ENCODE measurements around the gene PARK7.
"Not testable (repeated sequence)": the region's sequence is repeated elsewhere in the genome, so short reads cannot be mapped to it uniquely, and the experiment has no call there.

PARK7 gene

DNA sequence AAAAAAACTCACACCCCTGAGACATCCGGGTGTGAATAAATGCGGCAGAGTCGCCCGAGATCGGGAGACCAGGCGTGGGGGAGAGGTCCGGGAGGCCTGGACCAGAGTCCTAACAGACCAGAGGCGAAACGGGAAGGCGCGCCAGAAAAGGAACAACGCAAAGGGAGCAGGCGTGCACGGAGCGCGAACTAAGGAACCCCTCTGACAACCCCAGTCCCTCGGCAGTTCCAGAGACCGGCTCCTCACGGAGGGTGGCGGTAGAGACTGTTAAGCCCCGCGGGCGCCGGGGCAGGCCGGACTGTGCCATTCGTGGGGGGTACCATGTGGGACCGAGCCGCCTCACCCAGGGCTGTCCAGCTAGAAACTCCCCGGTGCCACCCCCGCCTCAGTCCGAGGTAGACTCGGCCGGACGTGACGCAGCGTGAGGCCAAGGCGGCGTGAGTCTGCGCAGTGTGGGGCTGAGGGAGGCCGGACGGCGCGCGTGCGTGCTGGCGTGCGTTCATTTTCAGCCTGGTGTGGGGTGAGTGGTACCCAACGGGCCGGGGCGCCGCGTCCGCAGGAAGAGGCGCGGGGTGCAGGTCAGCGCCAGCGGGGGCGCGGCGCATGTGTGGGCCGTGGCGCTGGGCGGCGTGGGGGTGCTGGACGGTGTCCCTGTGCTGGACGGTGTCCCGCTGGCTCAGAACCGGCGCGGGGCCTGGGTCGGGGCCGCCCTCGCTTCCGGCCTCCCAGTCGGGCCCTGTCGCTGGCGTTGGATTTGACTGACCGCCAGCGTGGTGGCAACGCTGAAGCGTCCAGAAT, at the start of gene PARK7:
PARK7 (plus strand) TSS at position 496 of the 798 bp plus-strand sequence. CDS start 1,075 bp downstream, outside the sequence.
- peak; percentile 99 for DNase-seq
- Histone ChIP-seq H3K9me3 (ENCODE audit: severe bottlenecking) (no peaks in the 10 kb centered on the region), H3K27ac (peak within 1 kb of the TSS; percentile 88), H3K36me3 (peaks cover 35% of the 10 kb centered on the region), H3K4me3 (ENCODE audit: low read depth, low read length) (peak within 1 kb of the TSS; percentile 97), H3K27me3 (ENCODE audit: insufficient read depth, low read depth, severe bottlenecking) (no peaks in the 10 kb centered on the region)
- TF ChIP-seq, protein P1, sequence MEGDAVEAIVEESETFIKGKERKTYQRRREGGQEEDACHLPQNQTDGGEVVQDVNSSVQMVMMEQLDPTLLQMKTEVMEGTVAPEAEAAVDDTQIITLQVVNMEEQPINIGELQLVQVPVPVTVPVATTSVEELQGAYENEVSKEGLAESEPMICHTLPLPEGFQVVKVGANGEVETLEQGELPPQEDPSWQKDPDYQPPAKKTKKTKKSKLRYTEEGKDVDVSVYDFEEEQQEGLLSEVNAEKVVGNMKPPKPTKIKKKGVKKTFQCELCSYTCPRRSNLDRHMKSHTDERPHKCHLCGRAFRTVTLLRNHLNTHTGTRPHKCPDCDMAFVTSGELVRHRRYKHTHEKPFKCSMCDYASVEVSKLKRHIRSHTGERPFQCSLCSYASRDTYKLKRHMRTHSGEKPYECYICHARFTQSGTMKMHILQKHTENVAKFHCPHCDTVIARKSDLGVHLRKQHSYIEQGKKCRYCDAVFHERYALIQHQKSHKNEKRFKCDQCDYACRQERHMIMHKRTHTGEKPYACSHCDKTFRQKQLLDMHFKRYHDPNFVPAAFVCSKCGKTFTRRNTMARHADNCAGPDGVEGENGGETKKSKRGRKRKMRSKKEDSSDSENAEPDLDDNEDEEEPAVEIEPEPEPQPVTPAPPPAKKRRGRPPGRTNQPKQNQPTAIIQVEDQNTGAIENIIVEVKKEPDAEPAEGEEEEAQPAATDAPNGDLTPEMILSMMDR (IDR thresholded peaks at IDR 0.05; ENCODE audit: low read depth, low read length), result peak; percentile 55

DNA sequence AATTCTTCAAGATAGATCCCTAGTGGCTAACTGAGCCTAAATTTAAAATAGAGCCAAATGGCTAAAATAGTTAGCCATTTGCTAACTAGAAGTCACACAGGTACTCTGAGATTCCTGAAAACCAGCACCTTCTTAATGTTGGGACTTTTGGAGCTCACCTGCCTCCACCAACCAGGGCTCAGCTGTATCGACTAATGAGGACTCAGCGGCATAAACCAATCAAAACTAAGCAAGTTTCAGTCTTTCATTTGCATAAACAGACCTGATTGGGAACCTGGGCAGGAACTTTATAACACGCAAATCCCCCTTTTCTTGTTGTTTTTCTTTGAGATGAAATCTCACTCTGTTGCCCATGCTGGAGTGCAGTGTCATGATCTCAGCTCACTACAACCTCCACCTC, 49.4 kb upstream of the PARK7 start:
- H3K27me3 ChIP-seq (ENCODE audit: insufficient read depth, low read depth, severe bottlenecking), result no peaks in the 10 kb centered on the region
- no peak overlapping the region for H3K27ac ChIP-seq
- H3K9me3 ChIP-seq (ENCODE audit: severe bottlenecking), result no peaks in the 10 kb centered on the region
- no peak for DNase-seq
- H3K4me3 ChIP-seq (ENCODE audit: low read depth, low read length), result no peak overlapping the region
- TF ChIP-seq, protein P1 (IDR thresholded peaks at IDR 0.05; ENCODE audit: low read depth, low read length), result no peak
- no peaks in the 10 kb centered on the region for H3K36me3 ChIP-seq

DNA sequence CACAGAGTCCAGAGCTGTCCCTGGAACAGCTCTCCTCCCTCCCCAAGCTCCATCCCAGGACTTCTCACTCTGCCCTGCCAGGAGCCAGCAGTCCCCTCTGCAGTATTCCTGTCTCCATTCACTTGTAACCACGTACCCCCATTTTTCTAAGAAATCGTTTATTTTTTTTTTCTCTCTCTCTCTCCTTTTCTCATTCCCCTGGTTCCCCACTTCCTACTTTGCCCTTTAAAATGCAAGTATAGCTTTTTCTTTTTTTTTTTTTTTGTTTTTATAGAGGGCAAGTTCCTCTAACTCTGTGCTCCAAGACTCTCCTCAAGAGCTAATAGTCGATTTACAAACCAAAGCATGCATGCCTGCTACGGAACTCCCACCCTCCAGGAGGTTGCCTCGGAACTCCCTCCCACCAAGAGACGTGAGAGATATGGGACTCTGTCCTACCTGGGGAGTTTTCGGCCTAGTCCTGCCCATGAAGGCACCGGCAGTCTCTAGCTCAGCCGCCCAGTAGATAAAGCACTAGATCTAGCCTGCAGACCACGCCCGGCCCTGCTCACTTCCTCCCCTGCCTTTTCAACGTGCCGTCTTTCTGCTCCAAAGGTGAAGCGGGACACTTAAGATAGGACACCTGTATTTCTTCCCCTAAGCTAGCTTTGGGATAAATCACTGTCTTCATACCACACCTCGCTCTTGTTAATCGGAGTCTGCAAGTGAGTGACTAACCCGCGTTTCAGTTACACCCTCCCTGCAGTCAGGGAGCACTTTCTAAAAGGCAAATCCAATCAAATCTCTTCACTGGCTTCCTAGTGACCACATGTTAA, 48.6 kb upstream of the PARK7 start:
- H3K4me3 ChIP-seq (ENCODE audit: low read depth, low read length), result no peak overlapping the region
- no peak for DNase-seq
- no peak overlapping the region for H3K27ac ChIP-seq
- no peaks in the 10 kb centered on the region for H3K9me3 ChIP-seq (ENCODE audit: severe bottlenecking)
- H3K27me3 ChIP-seq (ENCODE audit: insufficient read depth, low read depth, severe bottlenecking), result no peaks in the 10 kb centered on the region
- TF ChIP-seq, protein P1 (IDR thresholded peaks at IDR 0.05; ENCODE audit: low read depth, low read length), result no peak
- H3K36me3 ChIP-seq, result no peaks in the 10 kb centered on the region

DNA sequence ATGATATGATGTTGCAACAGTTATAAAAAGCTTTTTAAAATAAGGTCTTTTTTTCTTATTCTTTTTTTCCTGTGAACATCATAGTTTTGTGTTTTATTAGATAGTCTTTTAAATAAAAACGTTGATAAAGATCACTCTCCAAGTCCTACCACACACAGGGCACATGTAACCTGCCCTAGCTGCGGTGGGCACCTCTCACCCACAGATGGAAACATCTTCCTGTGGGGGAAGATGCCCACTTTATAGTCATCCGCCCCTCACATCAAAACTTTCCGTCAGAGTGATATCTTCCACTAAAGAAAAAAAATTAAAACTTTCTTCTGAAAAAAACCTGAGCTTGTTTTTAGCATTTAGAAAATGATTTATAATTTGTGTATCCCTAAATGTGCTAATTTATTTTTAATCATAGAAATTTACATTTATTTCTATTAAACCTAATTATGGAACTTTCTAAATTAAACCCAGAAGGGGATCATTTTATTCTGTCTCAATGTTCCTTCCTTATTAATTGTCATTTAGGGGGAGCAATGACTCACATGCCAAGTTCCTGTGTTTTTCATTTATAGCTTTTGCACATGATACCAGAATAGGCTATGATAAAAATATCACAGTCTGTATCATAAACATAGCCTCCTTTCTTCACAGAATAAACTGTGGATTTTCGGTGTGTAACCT, 45.5 kb upstream of the PARK7 start:
- no peak for DNase-seq
- TF ChIP-seq, protein P1 (IDR thresholded peaks at IDR 0.05; ENCODE audit: low read depth, low read length), result no peak
- H3K36me3 ChIP-seq, result no peaks in the 10 kb centered on the region

DNA sequence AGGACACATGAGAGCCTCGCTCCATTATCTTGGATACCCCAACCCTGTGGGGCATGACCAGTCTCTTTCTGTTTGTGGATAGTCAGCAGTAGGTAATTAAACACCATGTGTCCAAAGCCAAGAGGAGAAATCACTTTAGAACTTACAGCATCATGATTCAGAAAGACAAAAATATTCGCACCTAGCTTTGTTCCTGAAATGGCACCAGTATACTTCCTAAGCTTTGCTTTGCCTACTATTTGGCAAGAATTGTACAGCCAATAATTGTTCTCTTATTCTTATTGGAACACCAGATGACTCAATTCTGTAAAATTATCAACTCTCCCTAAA, 45.0 kb upstream of the PARK7 start:
- no peaks in the 10 kb centered on the region for H3K36me3 ChIP-seq
- H3K27me3 ChIP-seq (ENCODE audit: insufficient read depth, low read depth, severe bottlenecking), result no peaks in the 10 kb centered on the region
- H3K4me3 ChIP-seq (ENCODE audit: low read depth, low read length), result no peak overlapping the region
- TF ChIP-seq, protein P1 (IDR thresholded peaks at IDR 0.05; ENCODE audit: low read depth, low read length), result no peak
- H3K9me3 ChIP-seq (ENCODE audit: severe bottlenecking), result no peaks in the 10 kb centered on the region
- no peak for DNase-seq
- no peak overlapping the region for H3K27ac ChIP-seq

More for the DNA sequence above, 45.5 kb upstream of the PARK7 start:
- H3K4me3 ChIP-seq (ENCODE audit: low read depth, low read length), result no peak overlapping the region
- H3K27me3 ChIP-seq (ENCODE audit: insufficient read depth, low read depth, severe bottlenecking), result no peaks in the 10 kb centered on the region
- no peak overlapping the region for H3K27ac ChIP-seq
- H3K9me3 ChIP-seq (ENCODE audit: severe bottlenecking), result no peaks in the 10 kb centered on the region

DNA sequence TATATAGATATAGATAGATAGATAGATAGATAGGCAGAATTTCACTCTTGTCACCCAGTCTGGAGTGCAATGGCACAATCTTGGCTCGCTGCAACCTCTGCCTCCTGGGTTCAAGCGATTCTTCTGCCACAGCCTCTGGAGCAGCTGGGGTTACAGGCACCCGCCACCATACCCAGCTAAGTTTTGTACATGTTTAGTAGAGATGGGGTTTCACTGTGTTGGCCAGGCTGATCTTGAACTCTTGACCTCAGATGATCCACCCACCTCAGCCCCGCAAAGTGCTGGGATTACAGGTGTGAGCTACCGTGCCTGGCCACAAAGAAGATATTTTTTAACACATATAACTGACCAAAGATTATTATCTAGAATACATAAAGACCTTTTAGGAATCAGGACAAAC, 43.5 kb upstream of the PARK7 start:
- not testable (repeated sequence) for H3K36me3 ChIP-seq; DNase-seq; H3K9me3 ChIP-seq (ENCODE audit: severe bottlenecking); H3K27ac ChIP-seq; H3K4me3 ChIP-seq (ENCODE audit: low read depth, low read length); H3K27me3 ChIP-seq (ENCODE audit: insufficient read depth, low read depth, severe bottlenecking)
